Measurements from ENCODE around the gene ARID1B. TPM values are rescaled to one million over a fixed set of nuclear protein-coding genes. Genes with fewer than 3 reads are reported as not detected.

Gene ARID1B
- polyA plus RNA-seq, 1 experiment, result 17.0 TPM

- TF ChIP-seq CTCF (IDR thresholded peaks at IDR 0.05; ENCODE audit: insufficient read depth, low read depth, low read length), result no peak
- Histone ChIP-seq H3K4me3 (ENCODE audit: low read depth, low read length) (no peak overlapping the region), H3K27me3 (ENCODE audit: control insufficient read depth, insufficient read depth, low read length) (no peaks in the 10 kb centered on the region), H3K36me3 (ENCODE audit: control insufficient read depth, insufficient read depth, low read length) (no peaks in the 10 kb centered on the region; the same call in 1 of the 2 replicates)
- POLR2A ChIA-PET, result no interaction called here
- CTCF ChIA-PET, result no interaction called here
- DNase-seq (ENCODE audit: low read depth), result no peak
Measured at GRCh38 chr6:156840606-156841005, 63.4 kb downstream of the ARID1B start.

DNA sequence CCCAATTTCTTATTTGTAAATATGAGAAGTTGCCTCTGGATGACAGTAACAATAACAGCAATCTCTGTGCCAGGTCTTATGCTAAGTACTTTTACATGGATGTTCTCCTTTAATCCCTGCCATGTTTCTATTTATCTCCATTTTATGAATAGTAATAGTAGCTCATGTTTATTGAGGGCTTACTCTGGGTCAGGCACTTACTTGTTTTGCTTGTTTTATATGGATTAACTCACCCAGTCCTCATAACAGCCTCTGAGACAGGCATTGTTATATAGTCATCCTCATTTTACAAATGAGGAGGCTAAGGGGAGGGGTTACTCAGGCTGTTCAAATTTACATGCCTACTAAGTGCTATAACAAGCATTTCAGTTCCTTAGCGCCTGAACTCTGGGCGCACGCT, 64.3 kb downstream of the ARID1B start:
- ChIA-PET POLR2A (no interaction called here), CTCF (no interaction called here)
- Histone ChIP-seq H3K36me3 (ENCODE audit: control insufficient read depth, insufficient read depth, low read length) (no peaks in the 10 kb centered on the region), H3K27me3 (ENCODE audit: control insufficient read depth, insufficient read depth, low read length) (no peaks in the 10 kb centered on the region), H3K4me3 (ENCODE audit: low read depth, low read length) (no peak overlapping the region)
- TF ChIP-seq CTCF (IDR thresholded peaks at IDR 0.05; ENCODE audit: insufficient read depth, low read depth, low read length), result no peak
- DNase-seq (ENCODE audit: low read depth), result no peak

GRCh38 chr6:156842598-156843250, 65.5 kb downstream of the ARID1B start:
- no peak for DNase-seq (ENCODE audit: low read depth)
- CTCF ChIA-PET, result interaction anchor here (0.6 kb wide), 1 partner anchor 412 kb away, joined by 3 read pairs; no protein-coding TSS in a partner anchor

GRCh38 chr6:156844089-156844488, 66.9 kb downstream of the ARID1B start:
- ChIA-PET POLR2A (no interaction called here), CTCF (no interaction called here)
- H3K27me3 ChIP-seq (ENCODE audit: control insufficient read depth, insufficient read depth, low read length), result no peaks in the 10 kb centered on the region
- H3K36me3 ChIP-seq (ENCODE audit: control insufficient read depth, insufficient read depth, low read length), result no peaks in the 10 kb centered on the region
- DNase-seq (ENCODE audit: low read depth), result no peak
- H3K4me3 ChIP-seq (ENCODE audit: low read depth, low read length), result no peak overlapping the region
- TF ChIP-seq CTCF (IDR thresholded peaks at IDR 0.05; ENCODE audit: insufficient read depth, low read depth, low read length), result no peak

More at GRCh38 chr6:156842598-156843250, 65.5 kb downstream of the ARID1B start:
- TF ChIP-seq CTCF (IDR thresholded peaks at IDR 0.05; ENCODE audit: insufficient read depth, low read depth, low read length), result no peak
- no peak overlapping the region for H3K4me3 ChIP-seq (ENCODE audit: low read depth, low read length)
- no peaks in the 10 kb centered on the region for H3K36me3 ChIP-seq (ENCODE audit: control insufficient read depth, insufficient read depth, low read length)
- POLR2A ChIA-PET, result no interaction called here
- H3K27me3 ChIP-seq (ENCODE audit: control insufficient read depth, insufficient read depth, low read length), result no peaks in the 10 kb centered on the region

GRCh38 chr6:156845454-156846155, 68.4 kb downstream of the ARID1B start:
- no peaks in the 10 kb centered on the region for H3K36me3 ChIP-seq (ENCODE audit: control insufficient read depth, insufficient read depth, low read length)
- POLR2A ChIA-PET, result no interaction called here
- CTCF ChIA-PET, result no interaction called here
- no peak for DNase-seq (ENCODE audit: low read depth)
- H3K4me3 ChIP-seq (ENCODE audit: low read depth, low read length), result no peak overlapping the region
- no peaks in the 10 kb centered on the region for H3K27me3 ChIP-seq (ENCODE audit: control insufficient read depth, insufficient read depth, low read length)
- TF ChIP-seq CTCF (IDR thresholded peaks at IDR 0.05; ENCODE audit: insufficient read depth, low read depth, low read length), result no peak

Data from BJ (cell line).